ENCODE results near the gene ZNF576.

ZNF576 gene

DNA sequence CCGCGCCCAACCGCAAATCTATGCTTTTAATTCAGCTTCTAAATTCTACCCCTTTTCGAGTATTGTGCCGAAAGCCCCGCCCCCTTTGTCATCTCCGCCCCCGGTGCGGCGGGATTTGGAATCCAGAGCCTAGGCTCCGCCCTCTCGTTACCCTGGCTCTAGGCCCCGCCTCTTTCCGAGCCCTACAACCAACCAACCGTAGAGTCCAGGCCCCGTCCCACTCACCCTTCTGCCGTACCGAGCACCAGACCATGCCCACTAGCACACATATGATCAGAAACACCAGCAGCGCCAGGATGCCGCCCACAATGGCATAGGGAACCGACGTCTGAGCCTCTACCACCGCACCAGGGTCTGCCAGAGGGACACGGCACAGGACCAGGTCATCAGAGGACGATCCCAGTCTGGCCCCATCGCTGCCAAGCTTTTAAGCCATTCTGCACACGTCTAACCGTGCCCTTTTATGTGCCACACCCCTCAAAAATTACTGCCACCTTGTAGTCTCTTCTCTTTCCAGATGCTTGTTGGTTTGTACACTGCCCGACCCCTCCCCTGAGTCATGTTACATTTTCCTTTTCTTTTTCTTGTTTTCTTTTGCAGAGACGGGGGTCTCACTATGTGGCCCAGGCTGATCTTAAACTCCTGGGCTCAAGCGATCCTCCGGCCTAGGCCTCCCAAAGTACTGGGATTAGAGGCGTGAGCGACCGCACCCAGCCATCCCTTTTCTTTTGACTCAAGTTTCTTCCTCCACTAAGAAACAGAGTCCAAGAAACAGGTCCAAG lies 27.7 kb downstream of the ZNF576 start:
- Histone ChIP-seq H3K36me3 (ENCODE audit: control insufficient read depth, insufficient read depth, low read length) (no peaks in the 10 kb centered on the region), H3K9ac (no peak overlapping the region), H3K27ac (no peak overlapping the region), H3K4me1 (no peaks in the 10 kb centered on the region), H3K79me2 (peaks cover 6% of the 10 kb centered on the region), H3K9me3 (ENCODE audit: control insufficient read depth, low read length) (no peaks in the 10 kb centered on the region), H3K27me3 (ENCODE audit: control insufficient read depth, insufficient read depth, low read length) (no peaks in the 10 kb centered on the region), H3K4me3 (ENCODE audit: low read depth, low read length) (no peak overlapping the region), H2AFZ (no peak overlapping the region), H3K4me2 (ENCODE audit: low read length) (no peak overlapping the region)
- TF ChIP-seq, protein P1, sequence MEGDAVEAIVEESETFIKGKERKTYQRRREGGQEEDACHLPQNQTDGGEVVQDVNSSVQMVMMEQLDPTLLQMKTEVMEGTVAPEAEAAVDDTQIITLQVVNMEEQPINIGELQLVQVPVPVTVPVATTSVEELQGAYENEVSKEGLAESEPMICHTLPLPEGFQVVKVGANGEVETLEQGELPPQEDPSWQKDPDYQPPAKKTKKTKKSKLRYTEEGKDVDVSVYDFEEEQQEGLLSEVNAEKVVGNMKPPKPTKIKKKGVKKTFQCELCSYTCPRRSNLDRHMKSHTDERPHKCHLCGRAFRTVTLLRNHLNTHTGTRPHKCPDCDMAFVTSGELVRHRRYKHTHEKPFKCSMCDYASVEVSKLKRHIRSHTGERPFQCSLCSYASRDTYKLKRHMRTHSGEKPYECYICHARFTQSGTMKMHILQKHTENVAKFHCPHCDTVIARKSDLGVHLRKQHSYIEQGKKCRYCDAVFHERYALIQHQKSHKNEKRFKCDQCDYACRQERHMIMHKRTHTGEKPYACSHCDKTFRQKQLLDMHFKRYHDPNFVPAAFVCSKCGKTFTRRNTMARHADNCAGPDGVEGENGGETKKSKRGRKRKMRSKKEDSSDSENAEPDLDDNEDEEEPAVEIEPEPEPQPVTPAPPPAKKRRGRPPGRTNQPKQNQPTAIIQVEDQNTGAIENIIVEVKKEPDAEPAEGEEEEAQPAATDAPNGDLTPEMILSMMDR (IDR thresholded peaks at IDR 0.05), result no peak

DNA sequence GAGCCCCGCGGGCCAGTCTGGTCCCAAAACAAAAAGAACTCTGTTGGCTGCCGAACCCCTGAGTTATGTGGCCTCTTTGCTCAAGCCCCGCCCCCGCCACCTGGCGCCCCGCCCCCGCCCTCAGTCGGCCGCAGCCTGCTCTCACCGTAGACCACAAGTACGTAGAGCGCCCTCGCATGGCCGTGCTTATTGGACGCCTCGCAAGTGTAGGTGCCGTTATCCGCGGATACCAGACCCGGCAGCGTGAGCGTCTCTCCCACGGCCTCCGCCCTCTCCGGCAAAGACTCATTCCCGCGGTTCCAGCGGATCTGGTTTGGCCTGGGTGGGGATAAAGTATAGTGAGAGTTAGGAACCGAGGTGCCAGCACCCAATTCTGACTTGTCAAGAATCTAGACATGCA lies 28.5 kb downstream of the ZNF576 start:
- no peak overlapping the region for H3K4me2 ChIP-seq (ENCODE audit: low read length)
- H3K27ac ChIP-seq, result no peak overlapping the region
- no peak overlapping the region for H2AFZ ChIP-seq
- H3K36me3 ChIP-seq (ENCODE audit: control insufficient read depth, insufficient read depth, low read length), result no peaks in the 10 kb centered on the region
- H3K79me2 ChIP-seq, result peaks cover 9% of the 10 kb centered on the region
- TF ChIP-seq, protein P1 (IDR thresholded peaks at IDR 0.05), result no peak
- H3K4me3 ChIP-seq (ENCODE audit: low read depth, low read length), result no peak overlapping the region
- no peaks in the 10 kb centered on the region for H3K27me3 ChIP-seq (ENCODE audit: control insufficient read depth, insufficient read depth, low read length)
- no peaks in the 10 kb centered on the region for H3K9me3 ChIP-seq (ENCODE audit: control insufficient read depth, low read length)
- H3K9ac ChIP-seq, result no peak overlapping the region
- no peaks in the 10 kb centered on the region for H3K4me1 ChIP-seq

DNA sequence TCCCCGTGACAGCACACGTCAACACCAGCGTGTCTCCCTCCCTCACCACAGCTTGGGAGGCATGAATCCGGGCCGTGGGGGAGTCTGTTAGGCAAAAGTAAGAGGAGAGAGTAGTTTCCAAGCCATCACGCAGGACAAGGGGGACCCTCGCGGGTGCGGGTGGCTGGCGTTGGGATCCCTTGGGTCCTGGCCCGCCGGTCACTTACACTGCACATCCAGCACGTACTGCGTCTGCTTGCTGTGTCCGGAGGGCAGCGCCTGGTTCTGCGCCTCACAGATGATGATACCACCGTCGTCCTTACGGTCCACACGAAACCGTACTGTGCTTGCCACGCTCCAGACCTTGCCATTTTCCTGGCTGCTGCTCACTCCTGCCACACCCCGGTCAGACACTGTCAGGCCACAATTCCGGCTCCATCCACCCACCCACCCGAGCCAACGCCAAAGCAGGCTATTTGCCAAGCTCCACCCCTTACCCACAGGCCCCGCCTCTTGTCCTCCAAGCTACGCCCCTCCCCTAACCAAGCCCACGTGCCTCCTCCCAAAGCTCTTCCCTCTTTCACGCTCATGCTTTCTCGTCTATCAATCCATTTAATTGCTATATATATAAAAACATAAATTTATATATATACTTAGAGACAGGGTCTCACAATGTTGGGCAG lies 29.7 kb downstream of the ZNF576 start:
- Histone ChIP-seq H3K36me3 (ENCODE audit: control insufficient read depth, insufficient read depth, low read length) (no peaks in the 10 kb centered on the region), H3K4me1 (no peaks in the 10 kb centered on the region), H2AFZ (no peak overlapping the region), H3K79me2 (peaks cover 15% of the 10 kb centered on the region), H3K4me3 (ENCODE audit: low read depth, low read length) (no peak overlapping the region), H3K9ac (no peak overlapping the region), H3K27me3 (ENCODE audit: control insufficient read depth, insufficient read depth, low read length) (no peaks in the 10 kb centered on the region), H3K9me3 (ENCODE audit: control insufficient read depth, low read length) (no peaks in the 10 kb centered on the region), H3K4me2 (ENCODE audit: low read length) (no peak overlapping the region), H3K27ac (no peak overlapping the region)
- TF ChIP-seq, protein P1 (IDR thresholded peaks at IDR 0.05), result no peak

DNA sequence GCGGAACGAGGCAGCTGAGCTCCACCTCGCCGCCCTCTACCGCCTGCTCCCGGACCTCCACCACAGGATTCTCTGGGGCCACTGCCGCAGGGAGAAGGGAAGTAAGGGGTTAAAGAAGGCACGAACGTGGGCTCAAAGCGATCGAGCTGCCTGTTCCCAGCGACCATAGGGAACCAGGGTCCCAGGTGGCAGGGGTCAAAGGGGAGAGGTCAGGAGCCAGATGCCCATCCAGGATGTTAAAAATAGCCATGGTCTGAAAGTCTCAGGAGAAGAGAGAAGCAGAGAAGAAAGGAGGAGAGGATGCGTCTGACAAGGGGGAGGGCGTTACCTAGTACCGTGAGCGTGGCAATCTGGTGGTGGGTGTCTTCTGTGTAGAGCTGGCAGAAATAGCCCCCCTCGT lies 30.4 kb downstream of the ZNF576 start:
- no peak overlapping the region for H2AFZ ChIP-seq
- TF ChIP-seq, protein P1 (IDR thresholded peaks at IDR 0.05), result no peak
- no peak overlapping the region for H3K9ac ChIP-seq
- no peaks in the 10 kb centered on the region for H3K36me3 ChIP-seq (ENCODE audit: control insufficient read depth, insufficient read depth, low read length)
- H3K27ac ChIP-seq, result no peak overlapping the region
- H3K79me2 ChIP-seq, result peaks cover 19% of the 10 kb centered on the region
- no peak overlapping the region for H3K4me3 ChIP-seq (ENCODE audit: low read depth, low read length)
- H3K4me1 ChIP-seq, result no peaks in the 10 kb centered on the region
- H3K9me3 ChIP-seq (ENCODE audit: control insufficient read depth, low read length), result no peaks in the 10 kb centered on the region
- H3K4me2 ChIP-seq (ENCODE audit: low read length), result no peak overlapping the region
- no peaks in the 10 kb centered on the region for H3K27me3 ChIP-seq (ENCODE audit: control insufficient read depth, insufficient read depth, low read length)
